Stimulated activated naive CD4-positive, alpha-beta T cell treated with Interleukin-2 at 50 U/mL for 16 hours (primary cell): Measurements from ENCODE around the gene RFX2.

Experiments used
- DNase-seq: peaks from one replicate; lab custom pipeline; 2025; lab: John Stamatoyannopoulos, UW

The RFX2 gene

DNA sequence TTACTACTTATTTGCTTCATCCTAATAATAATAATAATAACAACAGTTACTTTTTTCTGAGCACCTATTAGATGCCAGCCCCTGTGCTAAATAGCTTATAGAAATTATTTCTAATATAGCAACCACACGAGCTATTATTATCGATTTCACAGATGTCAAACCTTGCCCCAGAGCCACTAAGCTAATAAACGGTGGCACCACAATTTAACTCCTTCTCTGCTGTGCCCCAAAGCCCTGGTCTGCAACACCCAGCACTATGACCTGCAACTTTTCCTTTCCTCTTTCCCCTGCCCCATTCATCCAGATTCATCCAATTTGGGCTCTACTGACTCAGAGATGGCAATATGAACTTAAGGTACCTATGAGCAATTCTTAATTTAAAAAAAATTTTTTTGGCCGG, 6.4 kb downstream of the RFX2 start:
- no peak for DNase-seq

DNA sequence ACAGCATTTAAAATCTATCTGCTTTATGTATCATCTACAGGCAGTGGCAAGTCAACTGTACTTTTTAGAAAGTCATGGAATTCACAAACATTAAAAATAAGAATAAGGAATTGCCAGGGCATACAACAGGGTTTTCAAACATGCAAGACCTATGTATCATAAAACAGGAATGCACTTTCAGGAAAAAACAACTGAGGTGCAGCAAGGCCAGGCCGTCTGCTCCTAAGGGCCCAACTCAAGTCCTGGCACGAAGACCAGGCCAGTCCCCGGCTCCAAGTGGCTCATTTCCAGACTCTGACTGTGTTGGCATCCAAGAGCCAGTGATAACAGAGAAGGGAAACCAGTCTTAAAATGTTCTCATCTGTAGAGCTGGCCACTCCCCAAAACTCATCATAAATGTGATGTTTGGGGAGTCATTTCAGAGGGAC, 7.1 kb downstream of the RFX2 start:
- no peak for DNase-seq

DNA sequence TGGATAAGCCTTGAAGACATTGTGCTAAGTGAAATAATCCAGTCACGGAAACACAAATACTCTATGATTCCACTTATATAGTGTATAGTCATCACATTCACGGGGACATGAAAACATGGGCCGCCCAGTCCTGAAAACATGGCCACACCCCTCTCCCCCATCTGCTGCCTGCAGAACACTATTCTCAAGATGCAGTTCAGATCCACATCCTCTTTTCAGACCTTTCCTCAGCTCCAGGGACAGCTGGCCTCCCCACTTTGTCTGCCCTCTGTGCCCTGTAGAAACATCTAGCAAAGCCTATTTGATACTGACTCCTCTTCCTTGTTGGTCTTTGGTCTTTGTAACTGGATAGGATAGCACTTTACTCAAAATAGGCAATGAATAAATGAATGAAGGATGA, 8.3 kb downstream of the RFX2 start:
- DNase-seq, result no peak

DNA sequence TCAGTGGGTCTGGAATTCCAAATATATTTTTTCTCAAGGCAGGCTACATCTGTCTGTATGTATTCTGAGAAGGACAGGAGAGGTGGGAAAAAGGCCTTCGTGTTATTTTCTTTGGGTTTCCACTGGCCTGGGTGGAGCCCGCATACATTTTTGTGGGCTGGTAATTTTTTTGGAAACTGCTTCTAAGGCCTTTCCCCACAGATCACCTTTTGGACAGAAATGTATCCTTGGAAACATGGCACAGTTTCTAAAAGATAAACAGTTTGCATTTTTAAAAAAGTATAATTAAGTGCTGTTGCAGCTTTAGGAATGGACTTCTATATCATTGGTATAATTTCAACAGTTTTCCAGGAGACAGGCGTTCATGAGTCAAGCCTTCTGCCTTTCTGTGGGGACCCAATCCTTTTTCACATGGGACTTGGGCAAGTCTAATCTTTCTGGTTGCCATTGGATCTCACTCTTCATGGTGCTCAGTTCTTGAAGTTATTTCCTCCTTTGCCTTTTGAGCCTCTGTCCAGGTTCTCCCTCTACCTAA, 8.9 kb downstream of the RFX2 start:
- no peak for DNase-seq

DNA sequence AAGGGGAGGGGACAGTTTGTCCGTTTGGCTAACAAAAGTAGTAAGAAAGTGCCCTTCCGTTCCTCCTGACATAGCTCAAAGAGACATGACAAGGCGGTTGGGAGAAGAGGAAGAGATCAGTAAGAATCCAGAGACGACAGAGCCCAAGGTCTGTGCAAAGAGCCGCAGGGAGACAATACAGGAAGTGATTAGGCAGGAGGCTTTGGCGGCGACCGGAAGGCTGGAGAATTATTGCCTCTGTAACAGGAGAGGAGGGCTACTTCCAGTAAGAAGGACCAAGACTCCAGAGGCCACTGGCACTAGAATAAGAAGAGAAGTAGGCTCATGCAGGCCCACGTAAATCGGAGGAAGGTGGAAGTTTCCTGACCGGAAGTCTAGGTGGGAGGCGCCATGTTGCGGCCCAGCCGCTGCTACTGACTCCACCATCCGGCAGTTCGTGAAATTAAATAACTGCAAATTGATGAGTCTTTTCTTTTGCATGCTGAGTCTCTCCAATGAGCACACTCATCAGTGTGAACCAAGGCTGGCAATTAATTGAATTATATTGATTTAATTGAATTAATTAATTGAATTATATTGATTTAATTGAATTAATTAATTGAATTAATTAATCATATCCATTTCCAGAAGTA, 9.9 kb downstream of the RFX2 start:
- no peak for DNase-seq

DNA sequence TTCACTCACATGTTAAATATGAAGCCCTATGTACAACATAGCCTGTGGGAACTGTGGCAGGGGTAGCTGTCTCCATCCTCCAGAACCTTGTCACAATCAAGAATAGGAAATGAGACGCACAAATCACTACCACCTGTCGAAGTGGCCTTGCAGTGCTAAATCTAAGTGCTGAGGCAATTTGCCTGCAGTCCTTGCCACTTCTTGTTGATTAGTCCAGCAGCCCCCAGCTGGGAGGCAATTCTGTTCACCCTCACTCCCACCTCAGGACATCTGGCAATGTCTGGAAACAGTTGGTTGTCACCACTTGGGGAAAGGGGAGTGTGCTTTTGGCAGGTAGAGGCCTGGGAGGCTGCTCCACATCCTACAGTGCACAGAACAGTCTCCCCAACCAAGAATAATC, 10.7 kb downstream of the RFX2 start:
- no peak for DNase-seq

DNA sequence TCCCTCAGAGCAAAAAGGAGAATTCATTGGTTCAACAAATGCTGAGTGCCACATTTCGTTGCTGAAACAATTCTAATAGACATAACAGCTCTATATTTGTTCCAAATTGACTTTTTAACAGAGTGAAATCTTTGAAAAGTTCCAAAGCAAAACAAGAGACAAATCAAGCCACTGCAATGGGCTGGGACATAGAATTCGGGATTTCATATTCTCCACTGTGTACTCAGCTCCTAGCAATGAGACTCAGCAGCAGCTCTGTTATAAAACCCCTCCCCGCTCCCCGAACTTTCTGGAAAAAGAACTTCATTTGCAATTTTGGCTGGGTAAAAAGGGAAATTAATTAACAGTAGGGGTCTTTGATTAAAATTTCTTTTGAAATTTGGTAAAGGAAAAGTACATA, 11.3 kb downstream of the RFX2 start:
- no peak for DNase-seq

DNA sequence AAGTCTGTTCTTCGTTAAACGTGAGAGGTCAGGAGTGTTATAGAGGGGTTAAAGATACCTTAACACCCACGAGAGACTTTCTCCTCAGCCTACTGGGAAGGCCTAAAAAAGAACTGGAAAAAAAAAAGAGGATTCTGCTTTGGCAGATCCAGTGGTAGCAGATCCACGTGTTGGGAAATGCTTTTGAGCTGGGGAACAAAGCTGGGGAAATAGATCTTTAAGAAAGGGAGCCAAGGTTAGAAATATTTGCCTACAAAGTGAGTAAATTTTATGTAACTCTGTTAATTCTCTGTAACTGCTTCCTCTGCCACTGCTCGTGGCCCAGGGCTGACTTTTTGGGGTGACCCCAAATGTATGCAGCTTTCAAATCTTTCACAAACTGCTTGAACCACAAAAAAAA, 11.7 kb downstream of the RFX2 start:
- no peak for DNase-seq

DNA sequence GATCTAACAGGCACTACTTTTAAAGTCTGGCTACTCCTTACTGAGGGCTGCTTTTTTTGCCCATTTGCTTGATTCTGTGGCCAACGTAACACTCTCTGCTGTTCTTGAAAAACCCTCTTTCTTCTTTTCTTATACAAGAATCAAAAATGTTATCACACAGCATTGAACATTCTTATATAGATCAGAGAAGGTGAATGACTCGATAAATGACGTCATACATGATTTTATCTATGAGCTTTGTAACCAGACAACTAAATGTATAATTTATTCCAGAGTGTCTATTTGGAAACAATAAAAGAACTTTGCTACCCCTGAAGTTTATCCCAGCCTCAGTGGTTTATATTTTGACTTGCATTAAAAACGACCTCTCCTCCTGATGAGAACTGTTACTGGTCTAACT, 12.4 kb downstream of the RFX2 start:
- DNase-seq, result no peak

DNA sequence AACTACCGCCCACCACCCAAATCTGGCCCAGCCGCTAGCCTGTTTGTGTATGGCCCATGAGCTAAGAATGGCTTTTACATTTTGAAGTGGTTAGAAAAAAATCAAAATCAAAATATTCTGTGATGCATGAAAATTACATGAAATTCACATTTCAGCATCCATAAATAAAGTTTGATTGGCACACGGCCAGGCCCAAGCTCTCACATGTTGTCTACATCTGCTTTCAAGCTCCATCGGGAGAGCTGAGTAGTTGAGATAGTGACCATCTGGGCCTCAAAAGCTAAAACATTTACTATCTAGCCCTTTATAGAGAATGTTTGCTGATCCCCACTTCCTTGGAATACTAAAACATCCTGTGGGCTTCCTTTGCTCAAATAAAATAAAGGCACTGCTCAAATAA, 14.5 kb downstream of the RFX2 start:
- no peak for DNase-seq

DNA sequence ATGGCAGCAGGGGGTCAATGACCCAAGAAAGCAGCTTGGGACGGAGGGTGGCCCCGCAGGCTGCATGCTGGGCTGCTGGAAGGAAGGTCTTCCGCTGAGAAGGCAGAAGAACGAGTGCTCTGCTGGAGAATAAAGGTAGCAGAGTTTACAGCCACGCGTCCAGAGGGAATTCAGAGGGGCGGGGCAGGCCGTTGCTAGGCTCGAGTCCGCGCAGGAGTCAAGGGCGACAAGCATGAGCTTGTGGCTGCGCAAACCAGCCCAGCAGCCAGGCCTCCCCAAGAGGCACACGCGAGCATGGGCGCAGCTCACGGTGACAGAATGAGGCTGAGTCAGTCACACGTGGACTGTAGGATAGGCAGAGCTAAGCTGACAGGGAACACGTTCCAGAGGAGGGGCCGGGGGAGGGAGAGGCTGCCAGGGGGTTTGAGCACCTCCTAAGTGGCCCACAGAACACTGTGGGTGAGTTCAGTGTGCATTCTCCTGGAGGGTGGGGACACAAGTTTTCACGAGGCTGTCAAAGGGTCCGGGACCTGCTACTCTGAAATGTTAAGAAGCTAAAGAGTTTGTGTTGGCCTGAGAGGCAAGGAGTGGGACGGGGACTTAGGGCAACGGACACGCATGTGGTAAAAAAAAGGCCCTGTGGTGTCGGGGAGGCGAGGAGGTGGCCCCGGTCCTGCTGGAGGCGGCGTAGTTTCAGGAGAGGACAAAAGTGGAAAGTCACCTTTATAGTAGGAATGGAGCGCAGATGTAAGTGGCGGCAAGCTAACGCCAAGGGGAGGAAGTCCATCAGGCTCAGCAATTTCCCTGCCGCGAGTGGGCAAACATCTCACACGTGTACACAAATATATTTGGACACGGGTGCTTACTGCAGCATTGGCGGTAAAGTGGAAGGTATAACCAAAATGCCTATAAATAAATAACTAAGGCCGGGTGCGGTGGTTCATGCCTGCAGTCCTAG, 17.7 kb downstream of the RFX2 start:
- DNase-seq, result no peak

DNA sequence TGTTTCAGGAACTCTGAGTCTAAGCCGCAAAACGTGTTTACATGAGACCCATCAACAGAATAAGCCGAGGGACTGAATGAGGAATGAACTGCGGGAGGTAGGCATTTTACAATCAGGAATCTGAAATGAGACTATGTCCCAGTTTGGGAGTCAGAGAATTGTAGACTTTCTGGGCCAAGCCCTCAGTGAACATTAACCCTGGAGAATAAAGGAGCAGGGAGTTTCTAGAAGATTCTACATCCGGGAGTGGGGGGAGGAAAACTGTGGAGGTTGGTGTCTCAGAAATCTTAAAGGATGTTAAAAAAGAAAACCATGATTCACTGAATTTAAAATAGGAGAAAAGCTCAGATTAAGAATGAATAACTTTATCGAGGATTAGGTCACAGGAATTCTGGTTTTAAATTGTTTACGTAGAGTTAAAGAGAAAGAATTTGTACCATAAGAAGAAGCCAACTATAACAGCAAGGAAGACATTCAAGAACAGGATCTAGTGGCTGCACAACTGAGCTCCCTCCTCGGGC, 18.5 kb downstream of the RFX2 start:
- no peak for DNase-seq

DNA sequence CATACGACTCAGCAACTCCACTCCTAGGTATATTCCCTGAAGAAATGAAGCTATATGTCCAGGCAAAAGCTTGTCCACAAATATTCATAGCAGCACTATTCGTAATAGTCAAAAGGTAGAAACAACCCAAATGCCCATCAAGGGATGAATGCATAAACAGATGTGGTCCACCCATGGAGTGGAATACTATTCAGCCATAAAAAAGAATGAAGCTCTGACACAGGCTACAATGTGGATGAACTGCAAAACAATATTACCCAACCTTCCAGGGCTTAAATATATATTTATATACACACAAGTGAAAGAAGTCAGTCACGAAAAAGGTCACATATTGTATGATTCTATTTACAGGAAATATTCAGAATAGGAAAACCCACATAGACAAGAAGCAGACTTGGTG, 19.7 kb downstream of the RFX2 start:
- no peak for DNase-seq

DNA sequence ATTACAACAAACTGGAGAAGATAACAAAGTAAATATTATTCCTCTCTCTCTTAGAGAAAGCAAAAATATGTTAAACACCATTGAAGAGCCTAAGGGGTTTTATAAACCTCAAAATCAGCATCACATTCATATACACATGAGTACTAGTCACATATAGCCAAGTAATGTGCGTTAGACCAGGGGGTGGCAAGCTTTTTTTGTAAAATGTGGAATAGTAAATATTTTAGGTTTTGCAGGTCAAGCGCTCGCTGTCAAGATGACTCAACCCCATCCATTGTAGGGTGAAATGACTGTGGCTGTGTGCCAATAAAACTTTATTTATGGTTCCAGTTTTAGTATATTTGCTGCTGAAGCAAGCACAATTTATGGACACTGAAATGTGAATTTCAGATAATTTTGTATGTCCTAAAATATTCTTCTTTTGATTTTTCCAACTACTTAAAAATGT, 21.7 kb downstream of the RFX2 start:
- DNase-seq, result no peak

DNA sequence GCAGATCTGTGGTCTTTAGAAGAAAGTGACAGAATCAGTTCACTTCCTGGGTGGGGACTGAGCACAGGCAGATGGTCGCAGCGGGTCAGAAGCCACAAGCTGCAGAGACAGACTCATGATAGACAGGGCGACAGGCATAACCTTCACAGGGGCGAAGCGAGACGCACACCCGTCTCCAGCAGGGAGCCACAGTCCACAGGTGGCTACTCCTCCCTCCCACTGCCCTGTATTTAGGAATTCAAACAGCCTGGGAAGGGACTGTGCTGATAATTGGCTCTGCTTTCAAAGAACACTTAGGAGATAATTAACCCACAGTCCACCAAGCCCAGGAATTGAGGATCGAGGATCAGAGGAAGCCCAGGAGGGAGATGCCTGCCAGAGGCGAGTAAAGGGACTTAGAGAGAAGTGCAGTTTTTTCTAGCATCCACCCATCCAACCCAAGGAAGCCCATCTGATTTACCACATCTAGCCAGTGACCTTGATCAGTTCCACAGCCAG, 23.2 kb downstream of the RFX2 start:
- DNase-seq, result no peak

DNA sequence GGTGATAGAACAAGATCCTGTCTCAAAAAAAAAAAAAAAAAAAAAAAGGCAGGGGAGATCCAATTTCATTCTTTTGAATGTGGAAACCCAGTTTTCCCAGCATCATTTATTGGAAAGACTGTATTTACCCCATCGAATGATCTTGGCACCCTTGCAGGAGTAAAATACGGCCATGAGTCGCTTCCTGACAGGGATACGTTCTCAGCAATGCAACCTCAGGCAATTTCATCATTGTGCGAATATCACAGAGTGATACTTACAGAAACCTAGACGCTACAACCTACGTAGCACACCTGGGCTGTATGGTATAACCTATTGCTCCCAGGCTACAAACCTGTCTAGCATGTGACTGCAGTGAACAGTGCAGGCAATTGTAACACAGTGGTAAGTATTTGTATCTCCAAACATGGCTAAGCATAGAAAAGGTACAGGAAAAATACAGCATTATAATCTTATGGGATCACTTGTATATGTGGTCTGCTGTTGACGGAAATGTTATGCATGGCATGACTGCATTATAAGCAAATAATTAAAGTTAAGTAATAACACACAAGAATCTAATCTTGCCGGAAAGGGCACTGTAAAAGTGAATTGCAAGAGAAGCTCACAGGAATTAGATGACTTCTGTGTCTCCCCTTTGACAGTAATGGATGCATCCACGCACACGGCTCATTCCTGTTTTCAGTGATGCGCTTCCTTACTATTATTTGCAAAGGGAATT, 24.1 kb downstream of the RFX2 start:
- DNase-seq, result no peak

DNA sequence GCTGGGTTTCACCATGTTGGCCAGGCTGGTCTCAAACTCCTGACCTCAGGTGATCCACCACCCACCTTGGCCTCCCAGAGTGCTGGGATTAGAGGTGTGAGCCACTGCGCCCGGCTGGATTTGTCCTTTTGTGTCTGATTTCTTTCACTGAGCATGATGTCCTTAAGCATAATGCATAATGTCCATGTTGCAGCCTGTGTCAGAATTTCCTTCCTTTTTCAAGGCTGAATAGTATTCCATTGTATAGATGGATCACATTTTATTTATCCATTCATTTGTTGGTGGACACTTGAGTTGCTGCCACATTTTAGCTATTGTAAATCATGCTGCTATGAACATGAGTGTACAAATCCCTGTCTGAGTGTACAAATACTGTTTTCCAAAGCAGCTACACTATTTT, 25.5 kb downstream of the RFX2 start:
- no peak for DNase-seq

DNA sequence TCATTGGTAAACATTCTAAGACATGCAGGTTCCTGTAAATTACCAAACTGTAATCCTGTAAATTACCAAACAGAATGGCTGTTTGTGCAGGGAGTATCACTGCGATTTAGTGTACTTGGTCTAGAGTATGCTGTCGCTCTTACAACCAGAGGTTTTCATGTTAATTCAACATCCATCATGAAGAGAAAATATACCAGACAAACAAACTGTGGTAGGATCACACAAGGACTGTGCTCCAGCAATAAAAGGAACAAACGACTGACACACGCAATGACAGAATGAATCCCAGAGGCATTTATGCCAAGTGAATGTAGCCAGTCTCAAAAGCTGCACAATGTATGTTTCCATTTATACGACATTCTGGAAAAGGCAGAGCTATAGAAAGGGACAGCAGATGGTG, 31.2 kb downstream of the RFX2 start:
- DNase-seq, result no peak

DNA sequence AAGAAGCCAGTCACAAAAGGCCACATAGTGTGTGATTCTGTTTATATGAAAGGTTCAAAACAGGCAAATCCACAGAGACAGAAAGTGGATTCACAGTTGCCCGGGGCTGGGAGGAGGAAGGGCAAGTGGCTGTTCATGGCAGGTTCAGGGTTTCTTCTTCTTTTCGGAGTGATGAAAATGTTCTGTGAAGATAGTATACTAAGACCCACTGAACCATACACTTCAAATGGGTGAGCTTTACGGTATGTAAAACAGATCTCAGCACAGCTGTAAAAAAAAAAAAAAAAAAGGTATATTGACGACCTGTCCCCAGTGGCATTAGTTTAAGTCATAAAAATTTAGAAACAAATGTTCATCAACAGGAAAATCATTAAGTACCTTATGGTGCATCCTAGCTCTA, 32.2 kb downstream of the RFX2 start:
- no peak for DNase-seq

DNA sequence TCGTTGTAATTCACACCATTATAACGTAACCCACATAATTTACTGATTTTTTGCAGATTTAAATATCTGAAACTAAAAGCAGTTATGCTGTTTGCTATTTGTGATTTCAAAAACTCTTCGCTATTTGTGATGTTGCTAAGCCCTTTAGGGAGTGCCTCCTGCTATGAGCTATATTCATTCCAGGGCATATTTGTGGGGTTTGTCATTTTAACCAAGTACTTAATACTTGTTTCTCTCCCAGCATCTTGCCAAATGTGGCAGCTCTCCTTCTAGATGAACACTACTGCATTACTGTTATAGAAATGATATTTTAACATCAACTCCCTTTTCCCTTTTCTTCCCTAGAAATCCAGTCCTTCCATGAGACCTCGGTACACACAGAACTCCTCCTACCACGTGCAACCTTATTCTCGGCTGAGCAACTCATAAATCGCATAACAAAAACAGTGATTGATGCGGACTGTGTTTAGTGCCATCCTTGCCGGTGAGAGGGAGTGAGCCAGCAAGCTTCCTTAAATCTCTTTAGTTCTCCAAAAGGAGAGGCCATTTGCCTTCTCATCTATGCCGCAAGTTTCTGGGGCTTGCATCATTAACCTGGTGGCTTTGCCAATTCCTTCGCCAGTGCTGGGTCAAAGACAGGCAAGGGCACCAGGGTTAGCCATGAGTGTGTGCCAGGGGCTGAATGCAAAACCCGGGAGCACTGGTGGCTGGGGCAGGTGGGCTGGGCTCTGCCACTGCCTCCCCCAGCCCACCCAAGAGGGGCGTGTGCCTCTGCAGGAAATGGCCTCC, 33.4 kb downstream of the RFX2 start:
- no peak for DNase-seq

DNA sequence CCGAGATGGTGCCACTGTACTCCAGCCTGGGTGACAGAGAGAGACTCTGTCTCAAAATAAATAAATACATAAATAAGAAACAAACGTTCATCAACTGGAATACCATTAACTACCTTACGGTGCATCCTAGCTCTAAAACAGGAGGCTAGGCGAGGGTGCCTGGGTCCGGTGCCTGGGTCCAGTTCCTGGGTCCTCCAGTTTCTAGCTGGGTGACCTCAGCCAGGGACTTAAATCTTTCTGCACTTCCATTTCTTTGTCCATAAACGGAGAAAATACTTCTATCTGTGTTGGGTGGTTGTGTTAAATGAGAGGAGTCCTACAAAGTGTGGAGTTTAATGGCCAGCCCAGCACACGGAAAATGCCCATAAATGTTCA, 34.0 kb downstream of the RFX2 start:
- no peak for DNase-seq
